ENCODE data around the gene C15orf40.
"Not testable (repeated sequence)": the region's sequence is repeated elsewhere in the genome, so short reads cannot be mapped to it uniquely, and the experiment has no call there.

Gene C15orf40

GRCh38 chr15:83011271-83012075, at the start of gene C15orf40:
TSS of gene C15orf40 (minus strand) at chr15:83011639. CDS start at chr15:83011607, 32 bp downstream.
- Histone ChIP-seq H3K36me3 (ENCODE audit: control insufficient read depth, insufficient read depth, low read length, severe bottlenecking) (peaks cover 38% of the 10 kb centered on the region), H3K9ac (ENCODE audit: low read length) (peak within 1 kb of the TSS; percentile 93), H3K27me3 (replicated peaks; ENCODE audit: control insufficient read depth, insufficient read depth, low read length) (no peaks in the 10 kb centered on the region), H3K4me1 (ENCODE audit: control insufficient read depth, insufficient read depth, low read length) (peaks cover 22% of the 10 kb centered on the region), H3K9me3 (ENCODE audit: control insufficient read depth, low read length) (no peaks in the 10 kb centered on the region), H3K4me3 (ENCODE audit: low read length) (peak within 1 kb of the TSS; percentile 92)
- peak; percentile 97 for DNase-seq (ENCODE audit: low read depth)

DNA sequence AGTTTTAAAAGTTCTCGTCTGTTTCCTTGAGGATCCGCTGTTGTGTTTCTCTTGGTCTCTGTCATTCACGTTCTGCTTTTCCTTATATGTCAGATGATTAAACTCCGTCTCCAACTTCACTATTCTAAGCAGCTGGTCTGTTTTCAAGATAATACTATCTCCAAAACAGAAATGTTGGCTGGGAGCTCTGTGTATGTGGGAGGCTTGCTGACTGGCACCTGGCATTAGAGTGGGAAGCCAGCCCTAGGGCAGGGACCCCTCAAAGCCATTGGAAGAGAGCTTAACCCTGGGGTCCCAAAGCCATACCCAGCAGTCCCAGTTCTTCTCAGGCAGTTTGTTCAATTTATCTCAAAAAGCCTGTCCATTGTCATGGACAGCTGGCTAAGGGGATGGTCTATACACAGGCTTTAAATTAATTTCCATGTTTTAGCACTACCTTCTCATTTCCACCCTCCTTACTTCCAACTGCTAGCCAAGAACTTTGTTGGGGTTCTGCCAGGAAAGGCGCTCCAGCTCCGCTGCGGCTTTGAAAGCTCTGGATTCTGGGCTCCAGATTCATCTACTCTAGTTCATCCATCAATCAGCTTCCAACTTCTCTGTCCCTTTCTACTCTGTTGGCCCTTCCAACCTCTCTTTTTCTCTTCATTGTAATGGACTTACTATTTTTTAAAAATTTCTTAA, 46.4 kb upstream of the C15orf40 start:
- Histone ChIP-seq H3K4me1 (ENCODE audit: control insufficient read depth, insufficient read depth, low read length) (peaks cover 16% of the 10 kb centered on the region), H3K9ac (ENCODE audit: low read length) (no peak overlapping the region), H3K9me3 (ENCODE audit: control insufficient read depth, low read length) (no peaks in the 10 kb centered on the region), H3K36me3 (ENCODE audit: control insufficient read depth, insufficient read depth, low read length, severe bottlenecking) (peaks cover 35% of the 10 kb centered on the region), H3K4me3 (ENCODE audit: low read length) (no peak overlapping the region), H3K27me3 (replicated peaks; ENCODE audit: control insufficient read depth, insufficient read depth, low read length) (no peaks in the 10 kb centered on the region)
- no peak for DNase-seq (ENCODE audit: low read depth)

- DNase-seq (ENCODE audit: low read depth) = no peak
- Histone ChIP-seq H3K36me3 (ENCODE audit: control insufficient read depth, insufficient read depth, low read length, severe bottlenecking) (peaks cover 30% of the 10 kb centered on the region), H3K27me3 (replicated peaks; ENCODE audit: control insufficient read depth, insufficient read depth, low read length) (no peaks in the 10 kb centered on the region), H3K9ac (ENCODE audit: low read length) (no peak overlapping the region), H3K4me3 (ENCODE audit: low read length) (no peak overlapping the region), H3K4me1 (ENCODE audit: control insufficient read depth, insufficient read depth, low read length) (peaks cover 12% of the 10 kb centered on the region), H3K9me3 (ENCODE audit: control insufficient read depth, low read length) (no peaks in the 10 kb centered on the region)
These were observed 45.6 kb upstream of the C15orf40 start for GRCh38 chr15:83057002-83057401.

DNA sequence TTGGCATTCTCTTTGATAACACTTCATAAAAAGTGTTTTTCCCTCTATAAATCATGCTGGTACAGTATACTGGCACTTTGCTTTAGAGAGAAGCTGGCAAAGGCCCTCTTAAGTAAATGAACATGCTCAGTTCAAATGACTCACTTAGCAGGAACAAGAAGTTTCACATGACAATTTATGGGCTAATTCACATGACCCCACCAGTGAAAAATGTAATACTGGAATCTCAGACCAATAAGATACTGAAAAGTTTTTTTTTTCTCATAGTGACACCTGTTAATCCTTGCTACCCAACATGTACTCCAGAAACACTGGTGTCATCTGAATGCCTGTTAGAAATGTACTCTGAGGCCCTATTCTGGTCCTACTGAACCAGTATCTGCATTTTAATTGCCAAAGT, 41.7 kb upstream of the C15orf40 start:
- Histone ChIP-seq H3K27me3 (replicated peaks; ENCODE audit: control insufficient read depth, insufficient read depth, low read length) (no peaks in the 10 kb centered on the region), H3K4me1 (ENCODE audit: control insufficient read depth, insufficient read depth, low read length) (peaks cover 9% of the 10 kb centered on the region), H3K9me3 (ENCODE audit: control insufficient read depth, low read length) (no peaks in the 10 kb centered on the region), H3K9ac (ENCODE audit: low read length) (no peak overlapping the region), H3K36me3 (ENCODE audit: control insufficient read depth, insufficient read depth, low read length, severe bottlenecking) (peaks cover 47% of the 10 kb centered on the region), H3K4me3 (ENCODE audit: low read length) (no peak overlapping the region)
- DNase-seq (ENCODE audit: low read depth) = peak; percentile 53

DNA sequence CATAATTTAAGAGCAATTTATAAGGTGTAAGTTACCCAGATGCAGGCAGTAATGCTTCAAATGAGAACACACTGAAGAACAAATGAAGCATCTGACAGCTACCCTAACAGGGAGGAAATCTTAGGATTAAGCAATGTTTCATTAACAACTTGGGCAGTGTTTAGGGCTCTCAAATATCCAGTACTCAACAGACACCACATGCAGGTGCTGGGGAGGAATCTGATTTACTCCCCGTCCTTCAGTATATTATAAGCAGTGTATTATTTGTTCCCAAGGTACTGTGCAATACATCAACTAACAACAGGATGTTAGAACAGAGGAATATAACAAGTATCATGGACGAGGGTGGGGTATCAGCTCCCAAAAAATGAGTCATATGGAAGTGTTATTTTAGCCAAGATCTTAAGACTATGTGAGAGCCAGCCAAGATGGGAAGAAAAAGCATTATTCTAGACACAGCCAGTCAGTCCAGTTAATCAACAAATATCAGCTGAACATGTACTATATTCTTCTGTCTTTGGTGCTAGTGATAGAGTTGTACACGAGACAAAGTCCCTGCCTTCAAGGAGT, 35.2 kb upstream of the C15orf40 start:
- peaks cover 16% of the 10 kb centered on the region for H3K4me1 ChIP-seq (ENCODE audit: control insufficient read depth, insufficient read depth, low read length)
- peaks cover 43% of the 10 kb centered on the region for H3K36me3 ChIP-seq (ENCODE audit: control insufficient read depth, insufficient read depth, low read length, severe bottlenecking)
- peak; percentile 60 for DNase-seq (ENCODE audit: low read depth)

DNA sequence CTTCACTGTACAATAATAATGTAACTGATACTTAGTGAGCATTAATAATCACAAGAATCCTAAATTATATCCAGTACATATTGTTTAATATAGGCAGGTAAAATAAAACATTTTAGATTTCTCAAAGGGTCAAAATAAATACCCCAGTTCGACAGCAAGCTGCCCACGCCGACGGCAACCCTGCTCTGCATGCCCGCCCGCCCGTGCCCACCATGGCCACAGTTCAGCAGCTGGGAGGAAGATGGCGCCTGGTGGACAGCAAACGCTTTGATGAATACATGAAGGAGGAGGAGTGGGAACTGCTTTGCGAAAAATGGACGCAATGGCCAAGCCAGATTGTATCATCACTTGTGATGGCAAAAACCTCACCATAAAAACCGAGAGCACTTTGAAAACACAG, 32.7 kb upstream of the C15orf40 start:
- peaks cover 16% of the 10 kb centered on the region for H3K4me1 ChIP-seq (ENCODE audit: control insufficient read depth, insufficient read depth, low read length)
- no peak overlapping the region for H3K4me3 ChIP-seq (ENCODE audit: low read length)
- H3K9ac ChIP-seq (ENCODE audit: low read length) = no peak overlapping the region
- peaks cover 54% of the 10 kb centered on the region for H3K36me3 ChIP-seq (ENCODE audit: control insufficient read depth, insufficient read depth, low read length, severe bottlenecking)
- no peak for DNase-seq (ENCODE audit: low read depth)
- no peaks in the 10 kb centered on the region for H3K9me3 ChIP-seq (ENCODE audit: control insufficient read depth, low read length)
- H3K27me3 ChIP-seq (replicated peaks; ENCODE audit: control insufficient read depth, insufficient read depth, low read length) = no peaks in the 10 kb centered on the region

More for the DNA sequence above, 35.2 kb upstream of the C15orf40 start:
- no peaks in the 10 kb centered on the region for H3K9me3 ChIP-seq (ENCODE audit: control insufficient read depth, low read length)
- no peak overlapping the region for H3K9ac ChIP-seq (ENCODE audit: low read length)
- no peak overlapping the region for H3K4me3 ChIP-seq (ENCODE audit: low read length)
- H3K27me3 ChIP-seq (replicated peaks; ENCODE audit: control insufficient read depth, insufficient read depth, low read length) = no peaks in the 10 kb centered on the region

DNA sequence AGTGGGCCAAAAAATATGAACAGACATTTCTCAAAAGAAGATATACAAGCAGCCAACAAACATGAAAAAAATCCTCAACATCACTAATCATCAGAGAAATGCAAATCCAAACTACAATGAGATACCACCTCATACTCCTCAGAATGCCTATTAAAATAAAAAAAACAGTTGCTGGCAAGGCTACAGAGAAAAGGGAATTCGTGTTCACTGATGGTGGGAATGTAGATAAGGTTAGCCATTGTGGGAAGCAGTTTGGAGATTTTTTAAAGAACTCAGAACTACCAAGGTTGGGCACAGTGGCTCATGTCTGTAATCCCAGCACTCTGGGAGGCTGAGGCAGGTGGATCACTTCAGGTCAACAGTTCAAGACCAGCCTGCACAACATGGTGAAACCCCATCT, 27.8 kb upstream of the C15orf40 start:
- no peak for DNase-seq (ENCODE audit: low read depth)
- no peak overlapping the region for H3K4me3 ChIP-seq (ENCODE audit: low read length)
- peaks cover 35% of the 10 kb centered on the region for H3K36me3 ChIP-seq (ENCODE audit: control insufficient read depth, insufficient read depth, low read length, severe bottlenecking)
- H3K4me1 ChIP-seq (ENCODE audit: control insufficient read depth, insufficient read depth, low read length) = no peaks in the 10 kb centered on the region
- H3K9ac ChIP-seq (ENCODE audit: low read length) = no peak overlapping the region
- H3K27me3 ChIP-seq (replicated peaks; ENCODE audit: control insufficient read depth, insufficient read depth, low read length) = no peaks in the 10 kb centered on the region
- H3K9me3 ChIP-seq (ENCODE audit: control insufficient read depth, low read length) = no peaks in the 10 kb centered on the region

DNA sequence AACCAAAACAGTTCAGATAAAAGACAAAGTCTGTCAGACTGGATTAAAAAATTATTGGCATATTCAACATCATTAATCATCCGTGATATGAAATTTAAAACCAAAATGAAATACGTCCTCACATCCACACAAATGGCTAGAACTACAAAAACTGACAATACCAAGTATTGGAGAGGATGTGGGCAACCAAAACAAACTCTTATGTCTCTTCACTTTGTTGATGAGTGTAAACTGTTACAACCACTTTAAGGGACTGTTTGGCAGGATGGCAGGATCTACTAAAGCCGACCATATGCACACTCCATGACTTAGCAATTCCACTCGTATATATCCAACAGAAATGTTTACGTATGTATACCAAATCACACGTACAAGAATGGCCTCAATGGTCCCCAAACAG, 24.8 kb upstream of the C15orf40 start:
- Histone ChIP-seq H3K36me3 (ENCODE audit: control insufficient read depth, insufficient read depth, low read length, severe bottlenecking) (peaks cover 24% of the 10 kb centered on the region), H3K9ac (ENCODE audit: low read length) (no peak overlapping the region), H3K9me3 (ENCODE audit: control insufficient read depth, low read length) (no peaks in the 10 kb centered on the region), H3K27me3 (replicated peaks; ENCODE audit: control insufficient read depth, insufficient read depth, low read length) (no peaks in the 10 kb centered on the region), H3K4me3 (ENCODE audit: low read length) (no peak overlapping the region), H3K4me1 (ENCODE audit: control insufficient read depth, insufficient read depth, low read length) (no peaks in the 10 kb centered on the region)
- DNase-seq (ENCODE audit: low read depth) = no peak

DNA sequence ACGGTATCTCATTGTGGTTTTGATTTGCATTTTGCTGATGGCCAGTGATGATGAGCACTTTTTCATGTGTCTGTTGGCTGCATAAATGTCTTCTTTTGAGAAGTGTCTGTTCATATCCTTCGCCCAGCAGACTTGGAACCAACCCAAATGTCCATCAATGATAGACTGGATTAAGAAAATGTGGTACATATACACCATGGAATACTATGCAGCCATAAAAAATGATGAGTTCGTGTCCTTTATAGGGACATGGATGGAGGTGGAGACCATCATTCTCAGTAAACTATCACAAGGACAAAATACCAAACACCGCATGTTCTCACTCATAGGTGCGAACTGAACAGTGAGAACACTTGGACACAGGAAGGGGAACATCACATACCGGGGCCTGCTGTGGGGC, 19.8 kb upstream of the C15orf40 start:
- peaks cover 32% of the 10 kb centered on the region for H3K36me3 ChIP-seq (ENCODE audit: control insufficient read depth, insufficient read depth, low read length, severe bottlenecking)
- not testable (repeated sequence) for H3K4me3 ChIP-seq (ENCODE audit: low read length); DNase-seq (ENCODE audit: low read depth); H3K4me1 ChIP-seq (ENCODE audit: control insufficient read depth, insufficient read depth, low read length); H3K27me3 ChIP-seq (replicated peaks; ENCODE audit: control insufficient read depth, insufficient read depth, low read length); H3K9ac ChIP-seq (ENCODE audit: low read length); H3K9me3 ChIP-seq (ENCODE audit: control insufficient read depth, low read length)

GRCh38 chr15:83030021-83030420, 18.6 kb upstream of the C15orf40 start:
- Histone ChIP-seq H3K27me3 (replicated peaks; ENCODE audit: control insufficient read depth, insufficient read depth, low read length) (no peaks in the 10 kb centered on the region), H3K4me3 (ENCODE audit: low read length) (no peak overlapping the region), H3K4me1 (ENCODE audit: control insufficient read depth, insufficient read depth, low read length) (no peaks in the 10 kb centered on the region), H3K36me3 (ENCODE audit: control insufficient read depth, insufficient read depth, low read length, severe bottlenecking) (peaks cover 35% of the 10 kb centered on the region), H3K9ac (ENCODE audit: low read length) (no peak overlapping the region), H3K9me3 (ENCODE audit: control insufficient read depth, low read length) (no peaks in the 10 kb centered on the region)
- DNase-seq (ENCODE audit: low read depth) = no peak

- H3K9ac ChIP-seq (ENCODE audit: low read length) = no peak overlapping the region
- peaks cover 4% of the 10 kb centered on the region for H3K4me1 ChIP-seq (ENCODE audit: control insufficient read depth, insufficient read depth, low read length)
- no peaks in the 10 kb centered on the region for H3K27me3 ChIP-seq (replicated peaks; ENCODE audit: control insufficient read depth, insufficient read depth, low read length)
- peaks cover 44% of the 10 kb centered on the region for H3K36me3 ChIP-seq (ENCODE audit: control insufficient read depth, insufficient read depth, low read length, severe bottlenecking)
- H3K4me3 ChIP-seq (ENCODE audit: low read length) = no peak overlapping the region
- H3K9me3 ChIP-seq (ENCODE audit: control insufficient read depth, low read length) = no peaks in the 10 kb centered on the region
- DNase-seq (ENCODE audit: low read depth) = no peak
These were observed 7.0 kb upstream of the C15orf40 start for GRCh38 chr15:83018436-83018835.
